Fibroblast of mammary gland (primary cell): ENCODE measurements around the gene MFAP2.
A peak's percentile ranks its signal among the peaks of the same experiment; 100 is the strongest.
"Not testable (repeated sequence)": the region's sequence is repeated elsewhere in the genome, so short reads cannot be mapped to it uniquely, and the experiment has no call there.

Source experiments
- DNase-seq: peaks from one replicate; pipeline ENCODE4 v3.0.0-alpha.2; 2010; ENCODE audit warnings: low read depth
- H3K4me3 ChIP-seq: 2 replicates; pipeline ENCODE4 v1.5.1; 2011; ENCODE audit warnings: low read depth, mild to moderate bottlenecking, low read length, moderate library complexity; ENCODE audit not compliant: control insufficient read depth
- CTCF ChIP-seq: conservative IDR thresholded peaks from 2 replicates; pipeline ENCODE4 v1.5.1; 2011; ENCODE audit warnings: low read depth, low read length, inconsistent platforms; ENCODE audit not compliant: control insufficient read depth, insufficient read depth

MFAP2 gene

GRCh38 chr1:16957731-16958130 is 22.7 kb downstream of the MFAP2 start:
- no peak for DNase-seq
- no peak overlapping the region for H3K4me3 ChIP-seq
- TF ChIP-seq CTCF, result no peak

- DNase-seq, result no peak
These were observed 23.6 kb downstream of the MFAP2 start for GRCh38 chr1:16956775-16957174.

GRCh38 chr1:16955186-16955585 is 25.2 kb downstream of the MFAP2 start:
- no peak overlapping the region for H3K4me3 ChIP-seq
- no peak for TF ChIP-seq CTCF
- no peak for DNase-seq

More at GRCh38 chr1:16956775-16957174, 23.6 kb downstream of the MFAP2 start:
- no peak overlapping the region for H3K4me3 ChIP-seq
- no peak for TF ChIP-seq CTCF

GRCh38 chr1:16954579-16954978 is 25.8 kb downstream of the MFAP2 start:
- no peak for TF ChIP-seq CTCF
- no peak overlapping the region for H3K4me3 ChIP-seq
- no peak for DNase-seq

GRCh38 chr1:16952376-16952775 is 28.0 kb downstream of the MFAP2 start:
- not testable (repeated sequence) for H3K4me3 ChIP-seq, DNase-seq

- not testable (repeated sequence) for H3K4me3 ChIP-seq
These were observed 31.4 kb downstream of the MFAP2 start for GRCh38 chr1:16949026-16949425.

GRCh38 chr1:16948282-16948891 is 32.0 kb downstream of the MFAP2 start:
- DNase-seq, H3K4me3 ChIP-seq: not testable (repeated sequence)

More at GRCh38 chr1:16949026-16949425, 31.4 kb downstream of the MFAP2 start:
- peak; percentile 80 for DNase-seq

- no peak overlapping the region for H3K4me3 ChIP-seq
- no peak for TF ChIP-seq CTCF
- no peak for DNase-seq
These were observed 33.8 kb downstream of the MFAP2 start for GRCh38 chr1:16946646-16947045.

GRCh38 chr1:16946185-16946584 is 34.2 kb downstream of the MFAP2 start:
- H3K4me3 ChIP-seq, DNase-seq: not testable (repeated sequence)

GRCh38 chr1:16945512-16945911 is 34.9 kb downstream of the MFAP2 start:
- not testable (repeated sequence) for H3K4me3 ChIP-seq, DNase-seq
